NCI-H82 treated with DMSO at 0.1 percent for 48 hours (cell line): ENCODE measurements around the gene PRLH.

ENCODE experiments used
- DNase-seq: peaks from one replicate; lab custom pipeline; 2025; ENCODE audit not compliant: unreplicated experiment; lab: John Stamatoyannopoulos, UW

The PRLH gene

GRCh38 chr2:237599465-237600110 is 33.2 kb downstream of the PRLH start:
- DNase-seq: no peak

GRCh38 chr2:237600205-237600846 is 34.0 kb downstream of the PRLH start:
- peak; percentile 67 for DNase-seq

- no peak for DNase-seq
These were observed 35.2 kb downstream of the PRLH start for GRCh38 chr2:237601453-237602116.

- DNase-seq: no peak
These were observed 36.0 kb downstream of the PRLH start for GRCh38 chr2:237602409-237602808.

GRCh38 chr2:237603049-237603717 is 36.8 kb downstream of the PRLH start:
- DNase-seq: no peak

GRCh38 chr2:237603718-237604362 is 37.5 kb downstream of the PRLH start:
- no peak for DNase-seq

- DNase-seq: no peak
These were observed 38.0 kb downstream of the PRLH start for GRCh38 chr2:237604391-237604790.

GRCh38 chr2:237604960-237605359 is 38.6 kb downstream of the PRLH start:
- no peak for DNase-seq

GRCh38 chr2:237606522-237606921 is 40.1 kb downstream of the PRLH start:
- peak; percentile 84 for DNase-seq

GRCh38 chr2:237612527-237613357 is 46.4 kb downstream of the PRLH start:
- no peak for DNase-seq

GRCh38 chr2:237613679-237614078 is 47.3 kb downstream of the PRLH start:
- DNase-seq: no peak

- DNase-seq: no peak
These were observed 47.9 kb downstream of the PRLH start for GRCh38 chr2:237614151-237614720.

GRCh38 chr2:237615631-237616249 is 49.4 kb downstream of the PRLH start:
- no peak for DNase-seq

GRCh38 chr2:237616373-237616733 is 50.0 kb downstream of the PRLH start:
- no peak for DNase-seq
